ENCODE data around the gene GIGYF2. TPM values are rescaled to one million over a fixed set of nuclear protein-coding genes. Genes with fewer than 3 reads are reported as not detected.
A peak's percentile ranks its signal among the peaks of the same experiment; 100 is the strongest.

The GIGYF2 gene
- total and polyA plus RNA-seq, 2 donors from 2014 or later = 13.5 to 79.8 TPM

DNA sequence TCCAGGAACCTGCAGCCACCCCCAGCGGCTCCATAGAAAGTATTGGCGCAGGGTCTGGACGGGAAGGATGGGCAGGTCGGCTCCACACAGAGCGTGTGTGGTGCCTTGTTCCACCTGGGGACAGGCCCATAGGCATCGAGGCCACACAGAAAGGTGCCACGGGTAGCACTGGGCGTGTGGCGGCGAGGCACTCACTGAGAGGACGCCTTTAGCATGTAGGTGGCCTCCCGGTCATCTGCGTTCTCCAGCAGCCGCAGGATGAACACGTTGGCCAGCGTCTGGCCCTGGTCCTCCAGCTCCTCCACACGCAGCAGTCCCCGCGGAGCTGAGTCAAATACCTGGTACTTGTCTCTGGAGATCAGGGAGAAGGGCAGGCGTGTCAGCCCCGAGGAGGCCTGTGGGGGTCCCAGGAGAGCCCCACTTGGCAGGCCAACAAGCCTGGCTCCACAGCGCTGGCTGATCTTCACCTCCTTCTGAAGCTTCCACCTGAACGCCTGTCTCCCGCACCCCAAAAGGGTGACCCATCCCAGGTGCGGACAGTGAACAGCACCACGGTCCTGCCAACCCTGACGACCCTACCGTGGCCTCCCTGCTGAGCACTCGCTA is 186.1 kb downstream of the GIGYF2 start:
- no peak overlapping the region for H3K27ac ChIP-seq (ENCODE audit: low read depth in 2 of 2, low read length in 2 of 2)
- no peak overlapping the region for H3K9ac ChIP-seq (ENCODE audit: low read length in 3 of 3)
- no peak for FAIRE-seq
- TF ChIP-seq, protein P1, sequence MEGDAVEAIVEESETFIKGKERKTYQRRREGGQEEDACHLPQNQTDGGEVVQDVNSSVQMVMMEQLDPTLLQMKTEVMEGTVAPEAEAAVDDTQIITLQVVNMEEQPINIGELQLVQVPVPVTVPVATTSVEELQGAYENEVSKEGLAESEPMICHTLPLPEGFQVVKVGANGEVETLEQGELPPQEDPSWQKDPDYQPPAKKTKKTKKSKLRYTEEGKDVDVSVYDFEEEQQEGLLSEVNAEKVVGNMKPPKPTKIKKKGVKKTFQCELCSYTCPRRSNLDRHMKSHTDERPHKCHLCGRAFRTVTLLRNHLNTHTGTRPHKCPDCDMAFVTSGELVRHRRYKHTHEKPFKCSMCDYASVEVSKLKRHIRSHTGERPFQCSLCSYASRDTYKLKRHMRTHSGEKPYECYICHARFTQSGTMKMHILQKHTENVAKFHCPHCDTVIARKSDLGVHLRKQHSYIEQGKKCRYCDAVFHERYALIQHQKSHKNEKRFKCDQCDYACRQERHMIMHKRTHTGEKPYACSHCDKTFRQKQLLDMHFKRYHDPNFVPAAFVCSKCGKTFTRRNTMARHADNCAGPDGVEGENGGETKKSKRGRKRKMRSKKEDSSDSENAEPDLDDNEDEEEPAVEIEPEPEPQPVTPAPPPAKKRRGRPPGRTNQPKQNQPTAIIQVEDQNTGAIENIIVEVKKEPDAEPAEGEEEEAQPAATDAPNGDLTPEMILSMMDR (IDR thresholded peaks at IDR 0.05; ENCODE audit: borderline replicate concordance, extremely low read depth, insufficient read depth) = no peak
- peak in 1 of 5 donors; percentile 62 for DNase-seq
- intact Hi-C loops (cut with DNase I) = no loop called here
- no peaks in the 10 kb centered on the region for H3K27me3 ChIP-seq (ENCODE audit: control insufficient read depth, insufficient read depth, low read length)
- no peaks in the 10 kb centered on the region for H3K9me3 ChIP-seq (ENCODE audit: control insufficient read depth in 2 of 3, insufficient read depth in 1 of 3, low read length in 3 of 3)
- no peaks in the 10 kb centered on the region for H3K4me1 ChIP-seq (ENCODE audit: control insufficient read depth in 2 of 3, insufficient read depth in 2 of 3, low read depth in 1 of 3, low read length in 3 of 3)
- H3K36me3 ChIP-seq (ENCODE audit: control insufficient read depth in 2 of 3, insufficient read depth in 3 of 3, low read length in 3 of 3) = peaks cover 0 to 5% (median 0%) of the 10 kb centered on the region in 3 donors
- H3K4me3 ChIP-seq (ENCODE audit: low read length in 3 of 3) = no peak overlapping the region

DNA sequence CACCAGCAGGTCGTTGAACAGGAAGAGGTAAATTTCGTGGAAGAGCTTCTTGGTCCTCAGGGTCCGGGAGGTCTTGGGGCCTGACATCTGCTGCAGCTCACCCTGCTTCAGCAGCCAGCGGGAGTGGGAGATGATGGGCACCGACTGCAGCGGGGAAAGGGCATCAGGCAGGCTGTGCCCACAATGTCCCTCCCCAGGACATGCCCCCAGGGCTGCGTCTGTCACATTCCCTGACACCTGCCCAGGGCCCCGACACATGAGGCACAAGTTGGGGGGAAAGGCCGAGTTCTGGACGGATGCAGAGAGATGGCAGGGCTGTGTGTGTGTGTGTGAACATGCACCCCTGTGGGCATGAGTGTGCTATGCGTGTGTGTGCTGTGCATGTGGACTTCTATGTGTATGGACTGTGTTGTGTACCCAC is 186.9 kb downstream of the GIGYF2 start:
- DNase-seq (peak in 1 of 5 donors; percentile 23), FAIRE-seq (no peak)
- Histone ChIP-seq H3K4me3 (ENCODE audit: low read length in 3 of 3) (no peak overlapping the region), H3K9ac (ENCODE audit: low read length in 3 of 3) (no peak overlapping the region), H3K27me3 (ENCODE audit: control insufficient read depth, insufficient read depth, low read length) (no peaks in the 10 kb centered on the region), H3K4me1 (ENCODE audit: control insufficient read depth in 2 of 3, insufficient read depth in 2 of 3, low read depth in 1 of 3, low read length in 3 of 3) (no peaks in the 10 kb centered on the region), H3K9me3 (ENCODE audit: control insufficient read depth in 2 of 3, insufficient read depth in 1 of 3, low read length in 3 of 3) (no peaks in the 10 kb centered on the region), H3K36me3 (ENCODE audit: control insufficient read depth in 2 of 3, insufficient read depth in 3 of 3, low read length in 3 of 3) (peaks cover 0 to 6% (median 0%) of the 10 kb centered on the region in 3 donors), H3K27ac (ENCODE audit: low read depth in 2 of 2, low read length in 2 of 2) (no peak overlapping the region)
- TF ChIP-seq, protein P1 (IDR thresholded peaks at IDR 0.05; ENCODE audit: borderline replicate concordance, extremely low read depth, insufficient read depth) = no peak
- intact Hi-C loops (cut with DNase I) = no loop called here

DNA sequence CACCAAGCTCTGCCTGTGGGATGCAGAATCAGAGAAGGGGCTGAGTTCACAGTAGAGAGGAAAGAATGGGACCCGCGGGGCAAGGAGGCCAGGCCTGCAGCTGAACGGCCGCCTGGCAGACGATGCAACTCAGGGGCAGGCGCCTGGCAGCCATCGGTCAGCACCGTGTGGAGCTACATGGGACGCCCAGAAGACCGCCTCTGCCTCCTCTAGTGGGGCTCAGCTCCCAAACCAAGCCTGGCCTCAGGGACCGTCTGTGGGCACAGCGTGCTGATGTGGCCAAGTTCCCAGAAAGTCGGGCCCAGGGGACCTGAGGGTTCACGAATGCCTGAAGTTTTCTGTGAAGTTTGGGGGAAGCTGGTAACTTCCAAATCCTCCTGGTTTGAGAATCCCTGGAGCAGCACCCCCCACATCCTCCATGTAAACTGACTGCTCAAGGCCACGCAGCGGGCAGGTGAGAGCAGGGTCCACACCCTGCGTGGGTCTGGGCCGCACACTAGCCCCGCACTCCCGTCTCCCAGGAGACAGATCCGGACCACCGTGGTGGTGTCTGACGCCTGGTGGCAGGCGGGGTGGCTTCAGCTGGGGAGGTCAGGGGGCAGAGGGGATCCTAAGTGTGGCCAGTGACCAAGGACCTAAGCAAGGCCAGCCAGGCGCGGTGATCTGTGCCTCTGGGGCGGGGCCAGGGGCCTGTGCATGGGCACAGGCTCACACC is 187.6 kb downstream of the GIGYF2 start:
- DNase-seq = peak in 2 of 5 donors; percentile 32 to 71
- no peaks in the 10 kb centered on the region for H3K27me3 ChIP-seq (ENCODE audit: control insufficient read depth, insufficient read depth, low read length)
- TF ChIP-seq, protein P1 (IDR thresholded peaks at IDR 0.05; ENCODE audit: borderline replicate concordance, extremely low read depth, insufficient read depth) = no peak
- no peak for FAIRE-seq
- H3K27ac ChIP-seq (ENCODE audit: low read depth in 2 of 2, low read length in 2 of 2) = no peak overlapping the region
- no peak overlapping the region for H3K9ac ChIP-seq (ENCODE audit: low read length in 3 of 3)
- H3K36me3 ChIP-seq (ENCODE audit: control insufficient read depth in 2 of 3, insufficient read depth in 3 of 3, low read length in 3 of 3) = peaks cover 0 to 6% (median 0%) of the 10 kb centered on the region in 3 donors
- H3K9me3 ChIP-seq (ENCODE audit: control insufficient read depth in 2 of 3, insufficient read depth in 1 of 3, low read length in 3 of 3) = no peaks in the 10 kb centered on the region
- H3K4me1 ChIP-seq (ENCODE audit: control insufficient read depth in 2 of 3, insufficient read depth in 2 of 3, low read depth in 1 of 3, low read length in 3 of 3) = no peaks in the 10 kb centered on the region
- intact Hi-C loops (cut with DNase I) = no loop called here
- H3K4me3 ChIP-seq (ENCODE audit: low read length in 3 of 3) = no peak overlapping the region
